ENCODE data around the gene PAK1. TPM values are rescaled to one million over a fixed set of nuclear protein-coding genes. Genes with fewer than 3 reads are reported as not detected.

PAK1 gene
- total and polyA plus RNA-seq, 10 of the 15 experiments (the other 5 are each of a cell fraction or from before 2014, with no cell fraction given), result 43.8 to 321 (median 110) TPM

DNA sequence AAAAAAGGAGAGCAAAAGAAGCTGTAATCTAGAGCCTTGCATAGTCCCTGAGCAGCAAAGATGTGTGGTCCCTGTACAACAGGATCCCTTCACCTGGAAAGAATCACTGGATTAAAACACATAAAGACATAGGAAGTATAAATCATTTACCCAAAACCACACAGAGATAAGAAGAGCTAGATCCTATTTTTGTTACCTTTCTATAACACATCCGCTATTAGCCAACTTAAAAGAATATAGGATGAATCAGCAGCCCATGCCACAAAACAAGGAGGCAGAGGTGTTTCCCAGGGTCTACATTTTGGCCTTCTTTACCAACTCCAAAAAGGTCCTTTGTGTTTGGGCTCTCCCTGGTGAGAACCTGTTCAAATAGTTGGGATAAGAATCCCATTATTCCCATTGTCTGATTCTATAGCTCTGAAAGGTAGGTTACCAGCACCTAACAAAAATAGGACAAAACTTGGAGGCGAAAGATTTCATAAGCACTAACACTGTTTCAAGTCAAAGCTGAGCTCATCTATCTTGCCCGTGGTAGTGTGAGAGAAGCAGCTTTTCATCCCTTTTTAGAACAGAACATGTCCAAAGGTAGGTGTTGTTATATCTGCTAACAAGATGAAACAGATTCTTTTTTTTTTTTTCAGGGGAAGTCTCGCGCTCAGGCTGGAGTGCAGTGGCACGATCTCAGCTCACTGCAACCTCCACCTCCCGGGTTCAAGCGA lies 26.8 kb downstream of the PAK1 start (continued):
- TF ChIP-seq, protein P1, sequence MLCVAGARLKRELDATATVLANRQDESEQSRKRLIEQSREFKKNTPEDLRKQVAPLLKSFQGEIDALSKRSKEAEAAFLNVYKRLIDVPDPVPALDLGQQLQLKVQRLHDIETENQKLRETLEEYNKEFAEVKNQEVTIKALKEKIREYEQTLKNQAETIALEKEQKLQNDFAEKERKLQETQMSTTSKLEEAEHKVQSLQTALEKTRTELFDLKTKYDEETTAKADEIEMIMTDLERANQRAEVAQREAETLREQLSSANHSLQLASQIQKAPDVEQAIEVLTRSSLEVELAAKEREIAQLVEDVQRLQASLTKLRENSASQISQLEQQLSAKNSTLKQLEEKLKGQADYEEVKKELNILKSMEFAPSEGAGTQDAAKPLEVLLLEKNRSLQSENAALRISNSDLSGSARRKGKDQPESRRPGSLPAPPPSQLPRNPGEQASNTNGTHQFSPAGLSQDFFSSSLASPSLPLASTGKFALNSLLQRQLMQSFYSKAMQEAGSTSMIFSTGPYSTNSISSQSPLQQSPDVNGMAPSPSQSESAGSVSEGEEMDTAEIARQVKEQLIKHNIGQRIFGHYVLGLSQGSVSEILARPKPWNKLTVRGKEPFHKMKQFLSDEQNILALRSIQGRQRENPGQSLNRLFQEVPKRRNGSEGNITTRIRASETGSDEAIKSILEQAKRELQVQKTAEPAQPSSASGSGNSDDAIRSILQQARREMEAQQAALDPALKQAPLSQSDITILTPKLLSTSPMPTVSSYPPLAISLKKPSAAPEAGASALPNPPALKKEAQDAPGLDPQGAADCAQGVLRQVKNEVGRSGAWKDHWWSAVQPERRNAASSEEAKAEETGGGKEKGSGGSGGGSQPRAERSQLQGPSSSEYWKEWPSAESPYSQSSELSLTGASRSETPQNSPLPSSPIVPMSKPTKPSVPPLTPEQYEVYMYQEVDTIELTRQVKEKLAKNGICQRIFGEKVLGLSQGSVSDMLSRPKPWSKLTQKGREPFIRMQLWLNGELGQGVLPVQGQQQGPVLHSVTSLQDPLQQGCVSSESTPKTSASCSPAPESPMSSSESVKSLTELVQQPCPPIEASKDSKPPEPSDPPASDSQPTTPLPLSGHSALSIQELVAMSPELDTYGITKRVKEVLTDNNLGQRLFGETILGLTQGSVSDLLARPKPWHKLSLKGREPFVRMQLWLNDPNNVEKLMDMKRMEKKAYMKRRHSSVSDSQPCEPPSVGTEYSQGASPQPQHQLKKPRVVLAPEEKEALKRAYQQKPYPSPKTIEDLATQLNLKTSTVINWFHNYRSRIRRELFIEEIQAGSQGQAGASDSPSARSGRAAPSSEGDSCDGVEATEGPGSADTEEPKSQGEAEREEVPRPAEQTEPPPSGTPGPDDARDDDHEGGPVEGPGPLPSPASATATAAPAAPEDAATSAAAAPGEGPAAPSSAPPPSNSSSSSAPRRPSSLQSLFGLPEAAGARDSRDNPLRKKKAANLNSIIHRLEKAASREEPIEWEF (IDR thresholded peaks at IDR 0.05; ENCODE audit: insufficient replicate concordance, low read depth, low read length), result no peak
- no peak for TF ChIP-seq ZSCAN29 (IDR thresholded peaks at IDR 0.05)
- TF ChIP-seq, protein P2, sequence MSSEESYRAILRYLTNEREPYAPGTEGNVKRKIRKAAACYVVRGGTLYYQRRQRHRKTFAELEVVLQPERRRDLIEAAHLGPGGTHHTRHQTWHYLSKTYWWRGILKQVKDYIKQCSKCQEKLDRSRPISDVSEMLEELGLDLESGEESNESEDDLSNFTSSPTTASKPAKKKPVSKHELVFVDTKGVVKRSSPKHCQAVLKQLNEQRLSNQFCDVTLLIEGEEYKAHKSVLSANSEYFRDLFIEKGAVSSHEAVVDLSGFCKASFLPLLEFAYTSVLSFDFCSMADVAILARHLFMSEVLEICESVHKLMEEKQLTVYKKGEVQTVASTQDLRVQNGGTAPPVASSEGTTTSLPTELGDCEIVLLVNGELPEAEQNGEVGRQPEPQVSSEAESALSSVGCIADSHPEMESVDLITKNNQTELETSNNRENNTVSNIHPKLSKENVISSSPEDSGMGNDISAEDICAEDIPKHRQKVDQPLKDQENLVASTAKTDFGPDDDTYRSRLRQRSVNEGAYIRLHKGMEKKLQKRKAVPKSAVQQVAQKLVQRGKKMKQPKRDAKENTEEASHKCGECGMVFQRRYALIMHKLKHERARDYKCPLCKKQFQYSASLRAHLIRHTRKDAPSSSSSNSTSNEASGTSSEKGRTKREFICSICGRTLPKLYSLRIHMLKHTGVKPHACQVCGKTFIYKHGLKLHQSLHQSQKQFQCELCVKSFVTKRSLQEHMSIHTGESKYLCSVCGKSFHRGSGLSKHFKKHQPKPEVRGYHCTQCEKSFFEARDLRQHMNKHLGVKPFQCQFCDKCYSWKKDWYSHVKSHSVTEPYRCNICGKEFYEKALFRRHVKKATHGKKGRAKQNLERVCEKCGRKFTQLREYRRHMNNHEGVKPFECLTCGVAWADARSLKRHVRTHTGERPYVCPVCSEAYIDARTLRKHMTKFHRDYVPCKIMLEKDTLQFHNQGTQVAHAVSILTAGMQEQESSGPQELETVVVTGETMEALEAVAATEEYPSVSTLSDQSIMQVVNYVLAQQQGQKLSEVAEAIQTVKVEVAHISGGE (CRISPR knock-in tag; IDR thresholded peaks at IDR 0.05), result no peak
- TF ChIP-seq, protein P3, sequence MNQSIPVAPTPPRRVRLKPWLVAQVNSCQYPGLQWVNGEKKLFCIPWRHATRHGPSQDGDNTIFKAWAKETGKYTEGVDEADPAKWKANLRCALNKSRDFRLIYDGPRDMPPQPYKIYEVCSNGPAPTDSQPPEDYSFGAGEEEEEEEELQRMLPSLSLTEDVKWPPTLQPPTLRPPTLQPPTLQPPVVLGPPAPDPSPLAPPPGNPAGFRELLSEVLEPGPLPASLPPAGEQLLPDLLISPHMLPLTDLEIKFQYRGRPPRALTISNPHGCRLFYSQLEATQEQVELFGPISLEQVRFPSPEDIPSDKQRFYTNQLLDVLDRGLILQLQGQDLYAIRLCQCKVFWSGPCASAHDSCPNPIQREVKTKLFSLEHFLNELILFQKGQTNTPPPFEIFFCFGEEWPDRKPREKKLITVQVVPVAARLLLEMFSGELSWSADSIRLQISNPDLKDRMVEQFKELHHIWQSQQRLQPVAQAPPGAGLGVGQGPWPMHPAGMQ (IDR thresholded peaks at IDR 0.05; ENCODE audit: borderline replicate concordance), result no peak
- TF ChIP-seq, protein P4, sequence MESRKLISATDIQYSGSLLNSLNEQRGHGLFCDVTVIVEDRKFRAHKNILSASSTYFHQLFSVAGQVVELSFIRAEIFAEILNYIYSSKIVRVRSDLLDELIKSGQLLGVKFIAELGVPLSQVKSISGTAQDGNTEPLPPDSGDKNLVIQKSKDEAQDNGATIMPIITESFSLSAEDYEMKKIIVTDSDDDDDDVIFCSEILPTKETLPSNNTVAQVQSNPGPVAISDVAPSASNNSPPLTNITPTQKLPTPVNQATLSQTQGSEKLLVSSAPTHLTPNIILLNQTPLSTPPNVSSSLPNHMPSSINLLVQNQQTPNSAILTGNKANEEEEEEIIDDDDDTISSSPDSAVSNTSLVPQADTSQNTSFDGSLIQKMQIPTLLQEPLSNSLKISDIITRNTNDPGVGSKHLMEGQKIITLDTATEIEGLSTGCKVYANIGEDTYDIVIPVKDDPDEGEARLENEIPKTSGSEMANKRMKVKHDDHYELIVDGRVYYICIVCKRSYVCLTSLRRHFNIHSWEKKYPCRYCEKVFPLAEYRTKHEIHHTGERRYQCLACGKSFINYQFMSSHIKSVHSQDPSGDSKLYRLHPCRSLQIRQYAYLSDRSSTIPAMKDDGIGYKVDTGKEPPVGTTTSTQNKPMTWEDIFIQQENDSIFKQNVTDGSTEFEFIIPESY (IDR thresholded peaks at IDR 0.05), result 0 out of 2 replicates have a peak, but pooled peaks have one; percentile 24

Data from GM12878 (cell line).